Measurements from ENCODE around the gene SDK1.

The SDK1 gene

GRCh38 chr7:4074407-4074806 is 773.4 kb downstream of the SDK1 start:
- no peak for TF ChIP-seq CTCF (IDR thresholded peaks at IDR 0.05; ENCODE audit: low read depth, low read length)
- H3K4me3 ChIP-seq (ENCODE audit: low read depth, low read length): no peak overlapping the region

GRCh38 chr7:4074994-4075393 is 773.9 kb downstream of the SDK1 start:
- TF ChIP-seq CTCF (IDR thresholded peaks at IDR 0.05; ENCODE audit: low read depth, low read length): no peak
- no peak overlapping the region for H3K4me3 ChIP-seq (ENCODE audit: low read depth, low read length)

- no peak for TF ChIP-seq CTCF (IDR thresholded peaks at IDR 0.05; ENCODE audit: low read depth, low read length)
- H3K4me3 ChIP-seq (ENCODE audit: low read depth, low read length): no peak overlapping the region
Measured at GRCh38 chr7:4076701-4077294, 775.7 kb downstream of the SDK1 start.

GRCh38 chr7:4077980-4078379 is 776.9 kb downstream of the SDK1 start:
- TF ChIP-seq CTCF (IDR thresholded peaks at IDR 0.05; ENCODE audit: low read depth, low read length): no peak
- H3K4me3 ChIP-seq (ENCODE audit: low read depth, low read length): no peak overlapping the region

GRCh38 chr7:4078580-4078979 is 777.5 kb downstream of the SDK1 start:
- H3K4me3 ChIP-seq (ENCODE audit: low read depth, low read length): no peak overlapping the region
- no peak for TF ChIP-seq CTCF (IDR thresholded peaks at IDR 0.05; ENCODE audit: low read depth, low read length)

GRCh38 chr7:4079366-4079765 is 778.3 kb downstream of the SDK1 start:
- no peak for TF ChIP-seq CTCF (IDR thresholded peaks at IDR 0.05; ENCODE audit: low read depth, low read length)
- no peak overlapping the region for H3K4me3 ChIP-seq (ENCODE audit: low read depth, low read length)

GRCh38 chr7:4079956-4080355 is 778.9 kb downstream of the SDK1 start:
- no peak overlapping the region for H3K4me3 ChIP-seq (ENCODE audit: low read depth, low read length)
- TF ChIP-seq CTCF (IDR thresholded peaks at IDR 0.05; ENCODE audit: low read depth, low read length): no peak

Measured in WI38 (cell line).